ENCODE results near the gene PPP1R14C. TPM values are rescaled to one million over a fixed set of nuclear protein-coding genes. Genes with fewer than 3 reads are reported as not detected.

Gene PPP1R14C
- total RNA-seq, 1 experiment from 2014 or later = 2.5 TPM

- H3K9me3 Mint-ChIP-seq (ENCODE audit: unreplicated experiment) = no peaks in the 10 kb centered on the region
- no TSS peak for BruUV-seq (replicated peaks)
- ChIA-PET POLR2A (no interaction called here), CTCF (no interaction called here)
- H3K4me1 Mint-ChIP-seq (ENCODE audit: low read depth, unreplicated experiment) = no peaks in the 10 kb centered on the region
- H3K4me3 Mint-ChIP-seq (ENCODE audit: unreplicated experiment) = no peak overlapping the region
- H3K36me3 ChIP-seq (ENCODE audit: control insufficient read depth, insufficient read depth, low read length) = no peaks in the 10 kb centered on the region
- H3K4me1 ChIP-seq = no peaks in the 10 kb centered on the region
- no peak overlapping the region for H3K27ac Mint-ChIP-seq (ENCODE audit: unreplicated experiment)
- no peaks in the 10 kb centered on the region for H3K36me3 Mint-ChIP-seq (ENCODE audit: insufficient read depth, unreplicated experiment)
- no peak for DNase-seq
- no peaks in the 10 kb centered on the region for H3K27me3 Mint-ChIP-seq (ENCODE audit: insufficient read depth, unreplicated experiment)
- H3K9me3 ChIP-seq = peaks cover 3% of the 10 kb centered on the region; the same call in 1 of the 2 replicates
- TF ChIP-seq CTCF (IDR thresholded peaks at IDR 0.05; ENCODE audit: insufficient read depth in 1 of 2, low read depth in 1 of 2, low read length in 1 of 2, severe bottlenecking in 1 of 2, unreplicated experiment in 1 of 2) = no peak
- intact Hi-C loops (cut with micrococcal nuclease; ENCODE audit: unreplicated experiment) = no loop called here
- H3K4me3 ChIP-seq (ENCODE audit: low read depth, low read length) = no peak overlapping the region
- no peaks in the 10 kb centered on the region for H3K27me3 ChIP-seq (replicated peaks; ENCODE audit: control insufficient read depth, insufficient read depth, low read length)
Observed at GRCh38 chr6:150248300-150248699, 105.5 kb downstream of the PPP1R14C start.

DNA sequence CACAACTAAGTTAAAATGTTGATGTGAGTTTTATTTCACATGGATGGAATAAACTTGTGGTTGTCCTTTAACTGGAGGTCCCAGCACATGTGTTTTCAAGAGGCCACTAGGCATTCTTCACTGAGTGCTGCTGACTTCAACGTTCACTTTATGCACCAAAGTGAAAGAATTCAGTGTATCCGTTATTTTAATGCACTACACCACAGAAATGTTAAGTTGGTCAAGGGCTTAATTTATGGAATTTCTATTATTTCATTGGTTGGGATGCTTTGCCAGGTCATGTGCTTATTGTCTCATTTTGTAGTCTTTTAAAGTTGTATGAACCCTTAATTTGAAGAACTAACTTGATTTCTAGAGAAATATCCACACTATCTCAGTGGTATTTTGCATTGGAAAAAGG, 106.4 kb downstream of the PPP1R14C start:
- Mint-ChIP-seq H3K27ac (ENCODE audit: unreplicated experiment) (no peak overlapping the region), H3K36me3 (ENCODE audit: insufficient read depth, unreplicated experiment) (no peaks in the 10 kb centered on the region), H3K4me1 (ENCODE audit: low read depth, unreplicated experiment) (no peaks in the 10 kb centered on the region), H3K9me3 (ENCODE audit: unreplicated experiment) (no peaks in the 10 kb centered on the region), H3K27me3 (ENCODE audit: insufficient read depth, unreplicated experiment) (no peaks in the 10 kb centered on the region), H3K4me3 (ENCODE audit: unreplicated experiment) (no peak overlapping the region)
- no peak for DNase-seq
- H3K4me1 ChIP-seq = no peaks in the 10 kb centered on the region
- intact Hi-C loops (cut with micrococcal nuclease; ENCODE audit: unreplicated experiment) = no loop called here
- H3K4me3 ChIP-seq (ENCODE audit: low read depth, low read length) = no peak overlapping the region
- POLR2A ChIA-PET = no interaction called here
- no peaks in the 10 kb centered on the region for H3K36me3 ChIP-seq (ENCODE audit: control insufficient read depth, insufficient read depth, low read length)
- no peaks in the 10 kb centered on the region for H3K27me3 ChIP-seq (replicated peaks; ENCODE audit: control insufficient read depth, insufficient read depth, low read length)
- CTCF ChIA-PET = no interaction called here
- no peak for TF ChIP-seq CTCF (IDR thresholded peaks at IDR 0.05; ENCODE audit: insufficient read depth in 1 of 2, low read depth in 1 of 2, low read length in 1 of 2, severe bottlenecking in 1 of 2, unreplicated experiment in 1 of 2)
- no TSS peak for BruUV-seq (replicated peaks)
- peaks cover 3% of the 10 kb centered on the region; the same call in 1 of the 2 replicates for H3K9me3 ChIP-seq

- intact Hi-C loops (cut with micrococcal nuclease; ENCODE audit: unreplicated experiment) = no loop called here
- no peak for TF ChIP-seq CTCF (IDR thresholded peaks at IDR 0.05; ENCODE audit: insufficient read depth in 1 of 2, low read depth in 1 of 2, low read length in 1 of 2, severe bottlenecking in 1 of 2, unreplicated experiment in 1 of 2)
- Mint-ChIP-seq H3K27ac (ENCODE audit: unreplicated experiment) (no peak overlapping the region), H3K9me3 (ENCODE audit: unreplicated experiment) (no peaks in the 10 kb centered on the region), H3K4me1 (ENCODE audit: low read depth, unreplicated experiment) (peaks cover under 1% of the 10 kb centered on the region), H3K4me3 (ENCODE audit: unreplicated experiment) (no peak overlapping the region), H3K27me3 (ENCODE audit: insufficient read depth, unreplicated experiment) (peaks cover under 1% of the 10 kb centered on the region), H3K36me3 (ENCODE audit: insufficient read depth, unreplicated experiment) (no peaks in the 10 kb centered on the region)
- no peak overlapping the region for H3K4me3 ChIP-seq (ENCODE audit: low read depth, low read length)
- no peaks in the 10 kb centered on the region for H3K27me3 ChIP-seq (replicated peaks; ENCODE audit: control insufficient read depth, insufficient read depth, low read length)
- no peaks in the 10 kb centered on the region for H3K36me3 ChIP-seq (ENCODE audit: control insufficient read depth, insufficient read depth, low read length)
- no peaks in the 10 kb centered on the region for H3K4me1 ChIP-seq
- POLR2A ChIA-PET = no interaction called here
- no peak for DNase-seq
- peaks cover 3% of the 10 kb centered on the region; the same call in 1 of the 2 replicates for H3K9me3 ChIP-seq
- no TSS peak for BruUV-seq (replicated peaks)
- CTCF ChIA-PET = no interaction called here
Observed at GRCh38 chr6:150250826-150251225, 108.0 kb downstream of the PPP1R14C start.

All from Caco-2 (cell line).